K562 (cell line): Measurements from ENCODE around the gene MAST1. TPM values are rescaled to one million over a fixed set of nuclear protein-coding genes. Genes with fewer than 3 reads are reported as not detected.

Experiments
- ATF7 ChIP-seq: fragments of 450-650 bp; IDR thresholded peaks from 2 replicates; pipeline ENCODE4 v1.7.1; 2014; ENCODE audit warnings: mild to moderate bottlenecking, moderate library complexity
- EGR1 ChIP-seq: fragments of 450-650 bp; conservative IDR thresholded peaks from 2 replicates; pipeline ENCODE4 v1.6.1; 2017; ENCODE audit warnings: mild to moderate bottlenecking
- HMG20B ChIP-seq: fragments of 250-450 bp; sonication (Bioruptor Pico); IDR thresholded peaks from 2 replicates; pipeline ENCODE4 v1.5.0; 2021; ENCODE audit warnings: mild to moderate bottlenecking
- KAT2B ChIP-seq: IDR thresholded peaks from one replicate; pipeline ENCODE4 v1.6.1; 2012; ENCODE audit warnings: low read depth, mild to moderate bottlenecking, control low read depth, inconsistent platforms, low read length, moderate library complexity
- NR2C2 ChIP-seq, 2 experiments: fragments of 200-800 bp in 1 of 2; sonication (Bioruptor generic) in 1 of 2; sonication (generic) in 1 of 2; formaldehyde crosslinking in 1 of 2; IDR thresholded peaks; 2 replicates each; pipeline versions ENCODE4 v1.6.1 to v1.8.0; 2016 to 2022; ENCODE audit warnings: mild to moderate bottlenecking in 1 of 2, missing compliant biosample characterization in 1 of 2, missing genetic modification characterization in 1 of 2, missing genetic modification reagents in 1 of 2
- SMC3 ChIP-seq: conservative IDR thresholded peaks from 2 replicates; pipeline ENCODE4 v1.6.1; 2011; ENCODE audit warnings: low read depth, low read length, improper control_type of control experiment; ENCODE audit not compliant: insufficient read depth
- SRSF9 ChIP-seq: fragments of 200-400 bp; formaldehyde crosslinking; IDR thresholded peaks from 2 replicates; pipeline ENCODE4 v1.6.1; 2017; ENCODE audit warnings: low read depth, low read length, borderline replicate concordance
- ZKSCAN8 ChIP-seq: fragments of 200-800 bp; sonication (Bioruptor generic); IDR thresholded peaks from 2 replicates; pipeline ENCODE4 v1.6.1; 2016; ENCODE audit warnings: missing genetic modification characterization, missing compliant biosample characterization
- ZNF143 ChIP-seq: sonication (generic); formaldehyde crosslinking; IDR thresholded peaks from 2 replicates; pipeline ENCODE4 v1.9.0; 2022; ENCODE audit warnings: mild to moderate bottlenecking, missing genetic modification reagents
- ZNF224 ChIP-seq: sonication (generic); formaldehyde crosslinking; IDR thresholded peaks from 2 replicates; pipeline ENCODE4 v1.8.0; 2022; ENCODE audit warnings: mild to moderate bottlenecking, missing genetic modification reagents
- ZNF551 ChIP-seq: fragments of 250-450 bp; sonication (Bioruptor Pico); IDR thresholded peaks from 2 replicates; pipeline ENCODE4 v1.5.0; 2021; ENCODE audit warnings: mild to moderate bottlenecking, moderate library complexity
- polyA plus RNA-seq, 8 experiments: library from polyadenylated mRNA; depleted of rRNA in 4 of 8; stranded (reverse) in 5 of 8; unstranded in 3 of 8; fragments of >200 nt; fragmentation: Nextera tagmentation in 2 of 8; fragmentation: Illumina TruSeq in 1 of 8; extraction: Ambion mirVana in 2 of 8; extraction: Trizol in 1 of 8; gene quantifications; 2 replicates each; pipeline versions ENCODE4 v1.2.1 to v1.2.3, GENCODE V29; 2011 to 2014; ENCODE audit warnings: inconsistent platforms in 1 of 8, missing spikeins in 1 of 8
- total RNA-seq, 7 experiments: library from RNA; depleted of rRNA in 6 of 7; stranded (reverse); fragments of >200 nt in 6 of 7; fragmentation: Illumina TruSeq in 2 of 7; extraction: Trizol in 2 of 7; gene quantifications; 2 replicates each; pipeline versions ENCODE4 v1.2.1 to v1.2.3, GENCODE V29; 2011 to 2021; ENCODE audit warnings: low replicate concordance in 1 of 7
- TF ChIP-seq, protein P1 (sequence below), 3 experiments: fragments of 200-800 bp in 1 of 3; sonication (Bioruptor generic) in 1 of 3; sonication (generic) in 1 of 3; formaldehyde crosslinking in 1 of 3; IDR thresholded peaks; 2 replicates each; pipeline versions ENCODE4 v1.6.1 to v1.8.0; 2016 to 2022; ENCODE audit warnings: mild to moderate bottlenecking in 2 of 3, missing compliant biosample characterization in 2 of 3, missing genetic modification characterization in 2 of 3, missing genetic modification reagents in 1 of 3
- TF ChIP-seq, protein P2 (sequence below): sonication (generic); formaldehyde crosslinking; IDR thresholded peaks from 2 replicates; pipeline ENCODE4 v1.8.1; 2022; ENCODE audit warnings: missing genetic modification reagents
- TF ChIP-seq, protein P3 (sequence below): IDR thresholded peaks from 2 replicates; pipeline ENCODE4 v1.6.1; 2011; ENCODE audit warnings: borderline replicate concordance, low read depth, mild to moderate bottlenecking, moderate library complexity, low read length; ENCODE audit not compliant: insufficient read depth, poor library complexity, severe bottlenecking
- TF ChIP-seq, protein P4 (sequence below): sonication (generic); formaldehyde crosslinking; IDR thresholded peaks from 2 replicates; pipeline ENCODE4 v1.8.0; 2022; ENCODE audit warnings: missing genetic modification reagents, mild to moderate bottlenecking, borderline replicate concordance
- TF ChIP-seq, protein P5 (sequence below), 2 experiments: fragments of 450-650 bp in 1 of 2; IDR thresholded peaks; 2 replicates each; pipeline ENCODE4 v1.6.1; 2011 to 2017; ENCODE audit warnings: low read depth in 2 of 2, antibody characterized with exemption in 1 of 2, borderline replicate concordance in 1 of 2, low read length in 1 of 2, mild to moderate bottlenecking in 1 of 2, mixed read lengths in 1 of 2; ENCODE audit not compliant: control insufficient read depth in 1 of 2
- TF ChIP-seq, protein P6 (sequence below): fragments of 250-450 bp; sonication (Bioruptor Pico); IDR thresholded peaks from 2 replicates; pipeline ENCODE4 v1.5.1; 2021; ENCODE audit warnings: mild to moderate bottlenecking

The MAST1 gene
- total and polyA plus RNA-seq, 9 of the 15 experiments (the other 6 are each of a cell fraction or from before 2014, with no cell fraction given), result 0.48 to 10.3 (median 3.9) TPM

DNA sequence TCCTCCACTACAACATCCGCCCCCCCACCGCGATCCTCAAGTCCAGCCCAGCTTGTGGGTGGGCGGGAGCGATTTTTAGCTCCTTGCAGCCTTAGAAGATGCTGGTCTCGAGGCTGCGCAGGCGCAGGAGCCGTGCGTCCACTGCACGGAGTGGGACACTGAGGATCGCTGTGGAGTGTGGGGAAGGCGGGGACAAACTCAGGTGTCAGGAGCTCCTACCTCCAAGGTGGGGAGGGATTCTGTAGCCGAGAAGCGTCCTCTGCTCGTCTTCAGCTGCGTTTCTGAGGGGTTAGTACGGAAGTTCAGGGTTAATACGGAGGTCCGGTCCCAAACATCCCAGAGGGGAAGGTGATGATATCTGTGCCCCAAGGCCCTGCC, 3.8 kb upstream of the MAST1 start, which contains the start of gene RTBDN (continued):
- peak; percentile 77 for TF ChIP-seq EGR1
- TF ChIP-seq, protein P1, sequence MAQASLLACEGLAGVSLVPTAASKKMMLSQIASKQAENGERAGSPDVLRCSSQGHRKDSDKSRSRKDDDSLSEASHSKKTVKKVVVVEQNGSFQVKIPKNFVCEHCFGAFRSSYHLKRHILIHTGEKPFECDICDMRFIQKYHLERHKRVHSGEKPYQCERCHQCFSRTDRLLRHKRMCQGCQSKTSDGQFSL (CRISPR knock-in tag; IDR thresholded peaks at IDR 0.05), result peak; percentile 70; the same call in 1 of the 2 replicates
- TF ChIP-seq, protein P1 (tag; IDR thresholded peaks at IDR 0.05), result no peak
- TF ChIP-seq ZNF143, result 0 out of 2 replicates have a peak, but pooled peaks have one; percentile 37
- TF ChIP-seq ZNF551, result no peak
- TF ChIP-seq NR2C2 (CRISPR knock-in tag; IDR thresholded peaks at IDR 0.05), result no peak
- no peak for TF ChIP-seq NR2C2 (tag; IDR thresholded peaks at IDR 0.05)
- TF ChIP-seq, protein P2, sequence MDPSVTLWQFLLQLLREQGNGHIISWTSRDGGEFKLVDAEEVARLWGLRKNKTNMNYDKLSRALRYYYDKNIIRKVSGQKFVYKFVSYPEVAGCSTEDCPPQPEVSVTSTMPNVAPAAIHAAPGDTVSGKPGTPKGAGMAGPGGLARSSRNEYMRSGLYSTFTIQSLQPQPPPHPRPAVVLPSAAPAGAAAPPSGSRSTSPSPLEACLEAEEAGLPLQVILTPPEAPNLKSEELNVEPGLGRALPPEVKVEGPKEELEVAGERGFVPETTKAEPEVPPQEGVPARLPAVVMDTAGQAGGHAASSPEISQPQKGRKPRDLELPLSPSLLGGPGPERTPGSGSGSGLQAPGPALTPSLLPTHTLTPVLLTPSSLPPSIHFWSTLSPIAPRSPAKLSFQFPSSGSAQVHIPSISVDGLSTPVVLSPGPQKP (CRISPR knock-in tag), result no peak
- TF ChIP-seq, protein P3, sequence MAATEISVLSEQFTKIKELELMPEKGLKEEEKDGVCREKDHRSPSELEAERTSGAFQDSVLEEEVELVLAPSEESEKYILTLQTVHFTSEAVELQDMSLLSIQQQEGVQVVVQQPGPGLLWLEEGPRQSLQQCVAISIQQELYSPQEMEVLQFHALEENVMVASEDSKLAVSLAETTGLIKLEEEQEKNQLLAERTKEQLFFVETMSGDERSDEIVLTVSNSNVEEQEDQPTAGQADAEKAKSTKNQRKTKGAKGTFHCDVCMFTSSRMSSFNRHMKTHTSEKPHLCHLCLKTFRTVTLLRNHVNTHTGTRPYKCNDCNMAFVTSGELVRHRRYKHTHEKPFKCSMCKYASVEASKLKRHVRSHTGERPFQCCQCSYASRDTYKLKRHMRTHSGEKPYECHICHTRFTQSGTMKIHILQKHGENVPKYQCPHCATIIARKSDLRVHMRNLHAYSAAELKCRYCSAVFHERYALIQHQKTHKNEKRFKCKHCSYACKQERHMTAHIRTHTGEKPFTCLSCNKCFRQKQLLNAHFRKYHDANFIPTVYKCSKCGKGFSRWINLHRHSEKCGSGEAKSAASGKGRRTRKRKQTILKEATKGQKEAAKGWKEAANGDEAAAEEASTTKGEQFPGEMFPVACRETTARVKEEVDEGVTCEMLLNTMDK, result no peak
- TF ChIP-seq, protein P4, sequence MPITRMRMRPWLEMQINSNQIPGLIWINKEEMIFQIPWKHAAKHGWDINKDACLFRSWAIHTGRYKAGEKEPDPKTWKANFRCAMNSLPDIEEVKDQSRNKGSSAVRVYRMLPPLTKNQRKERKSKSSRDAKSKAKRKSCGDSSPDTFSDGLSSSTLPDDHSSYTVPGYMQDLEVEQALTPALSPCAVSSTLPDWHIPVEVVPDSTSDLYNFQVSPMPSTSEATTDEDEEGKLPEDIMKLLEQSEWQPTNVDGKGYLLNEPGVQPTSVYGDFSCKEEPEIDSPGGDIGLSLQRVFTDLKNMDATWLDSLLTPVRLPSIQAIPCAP (CRISPR knock-in tag), result no peak
- TF ChIP-seq, protein P5, sequence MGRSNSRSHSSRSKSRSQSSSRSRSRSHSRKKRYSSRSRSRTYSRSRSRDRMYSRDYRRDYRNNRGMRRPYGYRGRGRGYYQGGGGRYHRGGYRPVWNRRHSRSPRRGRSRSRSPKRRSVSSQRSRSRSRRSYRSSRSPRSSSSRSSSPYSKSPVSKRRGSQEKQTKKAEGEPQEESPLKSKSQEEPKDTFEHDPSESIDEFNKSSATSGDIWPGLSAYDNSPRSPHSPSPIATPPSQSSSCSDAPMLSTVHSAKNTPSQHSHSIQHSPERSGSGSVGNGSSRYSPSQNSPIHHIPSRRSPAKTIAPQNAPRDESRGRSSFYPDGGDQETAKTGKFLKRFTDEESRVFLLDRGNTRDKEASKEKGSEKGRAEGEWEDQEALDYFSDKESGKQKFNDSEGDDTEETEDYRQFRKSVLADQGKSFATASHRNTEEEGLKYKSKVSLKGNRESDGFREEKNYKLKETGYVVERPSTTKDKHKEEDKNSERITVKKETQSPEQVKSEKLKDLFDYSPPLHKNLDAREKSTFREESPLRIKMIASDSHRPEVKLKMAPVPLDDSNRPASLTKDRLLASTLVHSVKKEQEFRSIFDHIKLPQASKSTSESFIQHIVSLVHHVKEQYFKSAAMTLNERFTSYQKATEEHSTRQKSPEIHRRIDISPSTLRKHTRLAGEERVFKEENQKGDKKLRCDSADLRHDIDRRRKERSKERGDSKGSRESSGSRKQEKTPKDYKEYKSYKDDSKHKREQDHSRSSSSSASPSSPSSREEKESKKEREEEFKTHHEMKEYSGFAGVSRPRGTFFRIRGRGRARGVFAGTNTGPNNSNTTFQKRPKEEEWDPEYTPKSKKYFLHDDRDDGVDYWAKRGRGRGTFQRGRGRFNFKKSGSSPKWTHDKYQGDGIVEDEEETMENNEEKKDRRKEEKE (IDR thresholded peaks at IDR 0.05; ENCODE audit: borderline replicate concordance in 1 of 2, control insufficient read depth in 1 of 2, low read depth in 2 of 2, low read length in 1 of 2), result no peak
- TF ChIP-seq ZKSCAN8, result no peak
- TF ChIP-seq SRSF9, result no peak
- no peak for TF ChIP-seq ATF7
- no peak for TF ChIP-seq ZNF224 (CRISPR knock-in tag)
- TF ChIP-seq, protein P6, sequence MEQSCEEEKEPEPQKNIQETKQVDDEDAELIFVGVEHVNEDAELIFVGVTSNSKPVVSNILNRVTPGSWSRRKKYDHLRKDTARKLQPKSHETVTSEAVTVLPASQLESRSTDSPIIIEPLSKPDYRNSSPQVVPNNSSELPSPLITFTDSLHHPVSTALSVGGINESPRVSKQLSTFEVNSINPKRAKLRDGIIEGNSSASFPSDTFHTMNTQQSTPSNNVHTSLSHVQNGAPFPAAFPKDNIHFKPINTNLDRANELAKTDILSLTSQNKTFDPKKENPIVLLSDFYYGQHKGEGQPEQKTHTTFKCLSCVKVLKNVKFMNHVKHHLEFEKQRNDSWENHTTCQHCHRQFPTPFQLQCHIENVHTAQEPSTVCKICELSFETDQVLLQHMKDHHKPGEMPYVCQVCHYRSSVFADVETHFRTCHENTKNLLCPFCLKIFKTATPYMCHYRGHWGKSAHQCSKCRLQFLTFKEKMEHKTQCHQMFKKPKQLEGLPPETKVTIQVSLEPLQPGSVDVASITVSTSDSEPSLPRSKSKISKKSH (CRISPR knock-in tag), result no peak
- TF ChIP-seq HMG20B, result no peak
- TF ChIP-seq SMC3, result no peak
- TF ChIP-seq KAT2B, result no peak
